Ovary (tissue), 3 donors: ENCODE measurements around the gene SLAMF1.

Experiments
- EP300 ChIP-seq: sonication (generic); formaldehyde crosslinking; IDR thresholded peaks from one replicate; pipeline ENCODE4 v1.6.1; 2017; ENCODE audit warnings: antibody characterized with exemption
- POLR2A ChIP-seq: fragments of 450-650 bp; IDR thresholded peaks from one replicate; pipeline ENCODE4 v1.6.1; 2017; ENCODE audit warnings: antibody characterized with exemption, mild to moderate bottlenecking, moderate library complexity
- TF ChIP-seq, protein P1 (sequence below), 3 donors: fragments of 450-650 bp in 2 of 3; fragments of 200-600 bp in 1 of 3; IDR thresholded peaks; one replicate each; pipeline versions ENCODE4 v1.5.1 to v1.8.0; 2016 to 2022; ENCODE audit warnings: antibody characterized with exemption in 3 of 3, mild to moderate bottlenecking in 1 of 3
- donor health status: DM: no; HTN: no; CAD: no.

DNA sequence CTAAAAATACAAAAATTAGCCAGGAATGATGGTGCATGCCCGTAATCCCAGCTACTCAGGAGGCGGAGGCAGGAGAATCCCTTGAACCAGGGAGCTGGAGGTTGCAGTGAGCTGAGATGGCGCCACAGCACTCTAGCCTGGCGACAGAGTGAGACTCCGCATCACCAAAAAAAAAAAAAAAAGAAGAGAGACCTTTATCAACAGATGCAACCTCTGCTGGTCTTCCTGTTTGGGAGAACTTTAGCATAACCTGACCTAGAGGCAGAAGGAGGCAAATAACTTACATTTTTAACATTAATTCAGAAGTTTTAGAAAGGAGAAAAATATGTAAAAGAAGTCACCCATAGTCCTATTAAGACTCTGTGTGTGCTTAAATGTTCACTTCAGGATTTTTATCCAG lies 32.4 kb downstream of the SLAMF1 start:
- TF ChIP-seq, protein P1, sequence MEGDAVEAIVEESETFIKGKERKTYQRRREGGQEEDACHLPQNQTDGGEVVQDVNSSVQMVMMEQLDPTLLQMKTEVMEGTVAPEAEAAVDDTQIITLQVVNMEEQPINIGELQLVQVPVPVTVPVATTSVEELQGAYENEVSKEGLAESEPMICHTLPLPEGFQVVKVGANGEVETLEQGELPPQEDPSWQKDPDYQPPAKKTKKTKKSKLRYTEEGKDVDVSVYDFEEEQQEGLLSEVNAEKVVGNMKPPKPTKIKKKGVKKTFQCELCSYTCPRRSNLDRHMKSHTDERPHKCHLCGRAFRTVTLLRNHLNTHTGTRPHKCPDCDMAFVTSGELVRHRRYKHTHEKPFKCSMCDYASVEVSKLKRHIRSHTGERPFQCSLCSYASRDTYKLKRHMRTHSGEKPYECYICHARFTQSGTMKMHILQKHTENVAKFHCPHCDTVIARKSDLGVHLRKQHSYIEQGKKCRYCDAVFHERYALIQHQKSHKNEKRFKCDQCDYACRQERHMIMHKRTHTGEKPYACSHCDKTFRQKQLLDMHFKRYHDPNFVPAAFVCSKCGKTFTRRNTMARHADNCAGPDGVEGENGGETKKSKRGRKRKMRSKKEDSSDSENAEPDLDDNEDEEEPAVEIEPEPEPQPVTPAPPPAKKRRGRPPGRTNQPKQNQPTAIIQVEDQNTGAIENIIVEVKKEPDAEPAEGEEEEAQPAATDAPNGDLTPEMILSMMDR (IDR thresholded peaks at IDR 0.05) = no peak
- TF ChIP-seq POLR2A (no peak), EP300 (no peak)
